Breast epithelium (tissue), 4 donors: Measurements from ENCODE around the gene EPC1. TPM values are rescaled to one million over a fixed set of nuclear protein-coding genes. Genes with fewer than 3 reads are reported as not detected.
"Not testable (repeated sequence)": the region's sequence is repeated elsewhere in the genome, so short reads cannot be mapped to it uniquely, and the experiment has no call there.

Experiments
- DNase-seq, 2 donors: peaks; one replicate each; pipeline ENCODE4 v3.0.0-alpha.2; 2019; ENCODE audit warnings: low spot score in 2 of 2
- H3K27ac ChIP-seq, 2 donors: fragments of 200-600 bp; sonication (generic) in 1 of 2; one replicate each; pipeline ENCODE4 v1.5.1; 2016 to 2019; ENCODE audit warnings: mild to moderate bottlenecking in 1 of 2
- H3K27me3 ChIP-seq, 2 donors: fragments of 200-600 bp; sonication (generic) in 1 of 2; one replicate each; pipeline versions ENCODE4 v1.5.1 to v1.6.0; 2017 to 2019; ENCODE audit warnings: control low read depth in 1 of 2, mild to moderate bottlenecking in 1 of 2
- H3K36me3 ChIP-seq: fragments of 200-600 bp; one replicate; pipeline ENCODE4 v1.5.1; 2019
- H3K4me1 ChIP-seq, 2 donors: fragments of 200-600 bp; sonication (generic); one replicate each; pipeline ENCODE4 v1.5.1; 2016 to 2019; ENCODE audit warnings: control low read depth in 1 of 2
- H3K4me3 ChIP-seq, 3 donors: fragments of 200-600 bp; sonication (generic); 1 replicate in 2 of 3; 2 replicates in 1 of 3; pipeline ENCODE4 v1.5.1; 2016 to 2019; ENCODE audit warnings: mild to moderate bottlenecking in 3 of 3, moderate library complexity in 2 of 3
- H3K9me3 ChIP-seq, 2 donors: fragments of 200-600 bp; sonication (generic) in 1 of 2; one replicate each; pipeline ENCODE4 v1.5.1; 2016 to 2019; ENCODE audit warnings: control low read depth in 1 of 2
- POLR2A ChIP-seq: fragments of 450-650 bp; IDR thresholded peaks from one replicate; pipeline ENCODE4 v1.6.1; 2016; ENCODE audit warnings: antibody characterized with exemption, mild to moderate bottlenecking, moderate library complexity
- POLR2AphosphoS5 ChIP-seq, 3 donors: sonication (generic); formaldehyde crosslinking; IDR thresholded peaks; one replicate each; pipeline ENCODE4 v1.6.1; 2017; ENCODE audit warnings: antibody characterized with exemption in 3 of 3
- intact Hi-C: fragments of 100-400 bp; cut with DNase I; formaldehyde crosslinking; loops from one replicate; pipeline ENCODE4 v1.15.1; 2023; ENCODE audit warnings: low total_unique reads
- total RNA-seq, 3 donors: library from RNA; depleted of rRNA; stranded (reverse); fragments of >200 nt; gene quantifications; one replicate each; pipeline ENCODE4 v1.1.0, GENCODE V29; 2016
- TF ChIP-seq, protein P1 (sequence below), 3 donors: fragments of 450-650 bp; IDR thresholded peaks; one replicate each; pipeline ENCODE4 v1.5.1; 2016 to 2017; ENCODE audit warnings: antibody characterized with exemption in 3 of 3, mild to moderate bottlenecking in 3 of 3, moderate library complexity in 3 of 3

The EPC1 gene
- total RNA-seq, 3 donors from 2014 or later, result 49.4 to 78.7 (median 60.0) TPM

DNA sequence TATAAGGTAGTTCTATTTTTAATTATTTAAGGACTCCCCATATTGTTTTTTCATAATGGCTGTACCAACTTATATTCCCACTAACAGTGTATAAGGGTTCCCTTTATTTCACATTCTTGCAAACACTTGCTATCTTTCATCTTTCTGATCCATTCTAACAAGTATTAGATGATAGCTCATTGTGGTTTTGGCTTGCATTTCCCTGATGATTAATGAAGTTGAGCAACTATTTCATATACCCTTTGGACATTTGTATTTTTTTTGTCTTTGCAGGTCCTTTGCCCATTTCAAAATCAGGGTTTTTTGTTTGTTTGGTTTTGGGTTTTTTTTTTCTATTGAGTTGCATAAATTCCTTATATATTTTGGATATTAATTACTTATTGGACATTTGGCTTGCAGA is 107.2 kb downstream of the EPC1 start:
- no peak for DNase-seq
- H3K36me3 ChIP-seq, result no peaks in the 10 kb centered on the region
- H3K9me3 ChIP-seq, result no peaks in the 10 kb centered on the region
- H3K4me3 ChIP-seq, result no peak overlapping the region
- TF ChIP-seq POLR2AphosphoS5 (IDR thresholded peaks at IDR 0.05) (no peak), POLR2A (no peak)
- TF ChIP-seq, protein P1, sequence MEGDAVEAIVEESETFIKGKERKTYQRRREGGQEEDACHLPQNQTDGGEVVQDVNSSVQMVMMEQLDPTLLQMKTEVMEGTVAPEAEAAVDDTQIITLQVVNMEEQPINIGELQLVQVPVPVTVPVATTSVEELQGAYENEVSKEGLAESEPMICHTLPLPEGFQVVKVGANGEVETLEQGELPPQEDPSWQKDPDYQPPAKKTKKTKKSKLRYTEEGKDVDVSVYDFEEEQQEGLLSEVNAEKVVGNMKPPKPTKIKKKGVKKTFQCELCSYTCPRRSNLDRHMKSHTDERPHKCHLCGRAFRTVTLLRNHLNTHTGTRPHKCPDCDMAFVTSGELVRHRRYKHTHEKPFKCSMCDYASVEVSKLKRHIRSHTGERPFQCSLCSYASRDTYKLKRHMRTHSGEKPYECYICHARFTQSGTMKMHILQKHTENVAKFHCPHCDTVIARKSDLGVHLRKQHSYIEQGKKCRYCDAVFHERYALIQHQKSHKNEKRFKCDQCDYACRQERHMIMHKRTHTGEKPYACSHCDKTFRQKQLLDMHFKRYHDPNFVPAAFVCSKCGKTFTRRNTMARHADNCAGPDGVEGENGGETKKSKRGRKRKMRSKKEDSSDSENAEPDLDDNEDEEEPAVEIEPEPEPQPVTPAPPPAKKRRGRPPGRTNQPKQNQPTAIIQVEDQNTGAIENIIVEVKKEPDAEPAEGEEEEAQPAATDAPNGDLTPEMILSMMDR (IDR thresholded peaks at IDR 0.05), result no peak
- no peak overlapping the region for H3K27ac ChIP-seq
- no peaks in the 10 kb centered on the region for H3K4me1 ChIP-seq
- H3K27me3 ChIP-seq, result no peaks in the 10 kb centered on the region
- intact Hi-C loops, result no loop called here

DNA sequence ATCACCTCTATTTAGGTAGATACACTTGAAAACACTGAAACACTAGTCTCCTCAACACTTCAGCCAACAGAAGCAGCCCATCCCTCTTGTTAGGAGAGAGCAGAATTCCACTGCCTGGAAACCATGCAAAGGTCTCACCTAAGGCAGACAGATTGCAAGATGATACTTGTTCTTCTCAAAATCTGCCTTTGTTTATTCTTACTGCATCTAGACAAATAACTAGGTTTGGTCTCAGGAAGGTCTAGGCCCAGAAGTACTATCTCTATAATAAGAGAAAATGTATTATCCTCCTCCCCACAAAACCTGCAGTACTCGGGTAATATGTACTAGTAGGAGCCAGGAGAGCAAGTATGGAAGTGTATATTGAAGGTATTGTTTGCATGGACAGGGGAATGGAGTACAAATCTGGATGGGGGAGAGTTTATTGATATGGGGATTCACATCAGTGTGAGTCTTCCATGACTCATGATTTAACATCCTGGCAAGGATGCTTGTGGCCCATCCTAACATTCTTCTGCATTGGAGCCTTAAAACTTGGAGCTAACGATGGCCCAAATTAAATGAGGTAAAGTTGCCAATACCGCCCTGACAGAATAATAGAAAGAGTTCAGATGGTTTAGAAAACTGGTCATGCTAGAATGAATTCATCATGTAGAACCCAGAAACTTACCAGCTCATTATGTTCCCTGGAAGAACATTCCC is 109.2 kb downstream of the EPC1 start:
- DNase-seq, result no peak
- Histone ChIP-seq H3K27me3 (no peaks in the 10 kb centered on the region), H3K9me3 (no peaks in the 10 kb centered on the region), H3K27ac (no peak overlapping the region), H3K36me3 (no peaks in the 10 kb centered on the region), H3K4me1 (no peaks in the 10 kb centered on the region), H3K4me3 (no peak overlapping the region)
- intact Hi-C loops, result no loop called here
- TF ChIP-seq POLR2A, result no peak

DNA sequence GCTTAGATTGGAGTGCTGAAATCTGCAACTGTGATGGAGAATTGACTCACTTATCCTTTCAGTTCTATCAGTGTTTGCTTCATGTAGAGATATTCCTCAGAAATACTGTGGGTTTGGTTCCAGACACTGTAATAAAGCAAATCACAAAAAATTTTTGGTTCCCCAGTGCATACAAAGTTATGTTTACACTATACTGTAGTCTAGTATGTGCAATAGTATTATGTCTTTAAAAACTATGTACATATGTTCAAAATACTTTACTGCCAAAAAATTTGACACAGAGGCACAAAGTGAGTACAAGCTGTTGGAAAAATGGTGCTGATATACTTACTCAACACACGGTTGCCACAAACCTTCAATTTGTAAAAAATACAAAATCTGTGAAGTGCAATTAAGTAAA is 112.5 kb downstream of the EPC1 start:
- Histone ChIP-seq H3K27me3 (no peaks in the 10 kb centered on the region), H3K36me3 (no peaks in the 10 kb centered on the region), H3K4me1 (no peaks in the 10 kb centered on the region), H3K9me3 (no peaks in the 10 kb centered on the region), H3K4me3 (no peak overlapping the region), H3K27ac (no peak overlapping the region)
- TF ChIP-seq POLR2A, result no peak
- TF ChIP-seq, protein P1 (IDR thresholded peaks at IDR 0.05), result no peak
- no peak for TF ChIP-seq POLR2AphosphoS5 (IDR thresholded peaks at IDR 0.05)
- intact Hi-C loops, result no loop called here
- no peak for DNase-seq

DNA sequence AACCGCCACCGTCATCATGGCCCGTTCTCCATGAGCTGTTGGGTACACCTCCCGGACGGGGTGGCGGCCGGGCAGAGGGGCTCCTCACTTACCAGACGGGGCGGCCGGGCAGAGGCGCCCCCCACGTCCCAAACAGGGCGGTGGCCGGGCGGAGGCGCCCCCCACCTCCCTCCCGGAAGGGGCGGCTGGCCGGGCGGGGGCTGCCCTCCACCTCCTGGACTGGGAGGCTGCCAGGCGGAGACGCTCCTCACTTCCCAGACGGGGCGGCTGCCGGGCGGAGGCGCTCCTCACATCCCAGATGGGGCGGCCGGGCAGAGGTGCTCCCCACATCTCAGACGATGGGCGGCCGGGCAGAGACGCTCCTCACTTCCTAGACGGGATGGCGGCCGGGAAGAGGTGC is 113.6 kb downstream of the EPC1 start:
- H3K9me3 ChIP-seq, H3K27me3 ChIP-seq, H3K27ac ChIP-seq, H3K36me3 ChIP-seq, H3K4me1 ChIP-seq, H3K4me3 ChIP-seq, DNase-seq, intact Hi-C loops: not testable (repeated sequence)

DNA sequence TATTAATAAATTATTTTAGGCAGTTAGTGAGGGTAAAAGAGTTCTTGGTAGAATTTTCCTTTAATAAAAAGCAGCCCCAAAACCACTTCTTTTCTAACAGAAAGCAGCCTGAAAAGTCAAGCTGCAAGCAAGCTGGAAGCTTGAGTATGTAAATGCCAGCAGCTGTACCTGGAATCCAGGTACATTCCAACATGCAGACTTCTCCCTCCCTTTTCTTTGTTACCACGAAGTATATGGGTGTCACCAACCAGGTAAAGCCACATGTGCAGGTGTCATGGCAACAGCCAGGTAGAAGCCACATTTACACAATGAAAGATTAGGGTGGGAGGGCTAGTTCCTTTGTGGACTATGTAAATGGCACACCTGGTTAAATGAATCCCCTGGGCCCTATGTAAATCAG is 114.6 kb downstream of the EPC1 start:
- Histone ChIP-seq H3K9me3 (no peaks in the 10 kb centered on the region), H3K4me1 (no peaks in the 10 kb centered on the region), H3K27ac (no peak overlapping the region), H3K27me3 (no peaks in the 10 kb centered on the region), H3K4me3 (no peak overlapping the region), H3K36me3 (no peaks in the 10 kb centered on the region)
- TF ChIP-seq, protein P1 (IDR thresholded peaks at IDR 0.05), result no peak
- no peak for TF ChIP-seq POLR2A
- TF ChIP-seq POLR2AphosphoS5 (IDR thresholded peaks at IDR 0.05), result no peak
- DNase-seq, result no peak
- intact Hi-C loops, result no loop called here

DNA sequence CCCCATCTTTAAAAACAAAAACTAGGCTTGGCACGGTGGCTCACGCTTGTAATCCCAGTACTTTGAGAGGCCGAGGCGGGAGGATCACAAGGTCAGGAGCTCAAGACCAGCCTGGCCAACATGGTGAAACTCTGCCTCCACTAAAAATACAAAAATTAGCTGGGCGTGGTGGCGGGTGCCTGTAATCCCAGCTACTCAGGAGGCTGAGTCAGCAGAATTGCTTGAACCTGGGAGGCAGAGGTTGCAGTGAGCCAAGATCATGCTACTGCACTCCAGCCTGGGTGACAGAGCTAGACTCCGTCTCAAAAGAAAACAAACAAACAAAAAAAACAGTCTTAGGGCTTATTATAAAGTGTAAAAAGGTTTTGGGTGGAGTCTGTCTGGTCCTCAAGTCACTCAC is 117.2 kb downstream of the EPC1 start:
- intact Hi-C loops, result loop anchor here (5.0 kb wide), 1 partner anchor 1022 kb away; no protein-coding TSS in a partner anchor
- H3K36me3 ChIP-seq, DNase-seq, H3K4me3 ChIP-seq, H3K4me1 ChIP-seq, H3K27ac ChIP-seq, H3K9me3 ChIP-seq, H3K27me3 ChIP-seq: not testable (repeated sequence)

DNA sequence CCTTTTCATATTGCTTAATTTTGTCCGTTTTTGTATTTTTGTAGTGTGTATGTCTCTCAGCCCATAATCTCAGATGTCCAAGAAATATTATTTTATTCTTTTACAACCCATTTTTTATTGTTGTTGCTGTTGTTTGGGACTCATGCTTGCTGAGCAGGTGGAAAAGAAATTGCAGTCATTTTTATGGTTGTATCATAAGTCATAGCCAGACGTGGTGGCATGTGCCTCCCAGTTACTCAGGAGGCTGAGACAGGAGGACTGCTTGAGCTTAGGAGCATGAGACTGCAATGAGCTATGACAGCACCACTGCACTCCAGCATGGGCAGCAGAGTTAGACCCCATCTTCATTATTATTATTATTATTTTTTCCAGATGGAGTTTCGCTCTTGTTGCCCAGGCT is 117.8 kb downstream of the EPC1 start:
- no peaks in the 10 kb centered on the region for H3K9me3 ChIP-seq
- H3K27me3 ChIP-seq, result no peaks in the 10 kb centered on the region
- no peaks in the 10 kb centered on the region for H3K4me1 ChIP-seq
- TF ChIP-seq POLR2AphosphoS5 (IDR thresholded peaks at IDR 0.05) (no peak), POLR2A (no peak)
- TF ChIP-seq, protein P1 (IDR thresholded peaks at IDR 0.05), result no peak
- no peak for DNase-seq
- H3K4me3 ChIP-seq, result no peak overlapping the region
- intact Hi-C loops, result loop anchor here (5.0 kb wide), 1 partner anchor 1022 kb away; no protein-coding TSS in a partner anchor
- H3K36me3 ChIP-seq, result no peaks in the 10 kb centered on the region
- no peak overlapping the region for H3K27ac ChIP-seq
